ENCODE results near the gene CYBRD1.

GRCh38 chr2:171482877-171483276, 39.4 kb upstream of the CYBRD1 start:
- TF ChIP-seq CTCF (IDR thresholded peaks at IDR 0.05) (no peak), POLR2A (IDR thresholded peaks at IDR 0.05) (no peak)

Measured in ovary (tissue), 3 donors.